Effector CD4-positive, alpha-beta T cell (primary cell): ENCODE results near the gene TEAD1.

Source experiments
- DNase-seq: peaks from one replicate; pipeline ENCODE4 v3.0.0-alpha.2; 2020

Gene TEAD1

DNA sequence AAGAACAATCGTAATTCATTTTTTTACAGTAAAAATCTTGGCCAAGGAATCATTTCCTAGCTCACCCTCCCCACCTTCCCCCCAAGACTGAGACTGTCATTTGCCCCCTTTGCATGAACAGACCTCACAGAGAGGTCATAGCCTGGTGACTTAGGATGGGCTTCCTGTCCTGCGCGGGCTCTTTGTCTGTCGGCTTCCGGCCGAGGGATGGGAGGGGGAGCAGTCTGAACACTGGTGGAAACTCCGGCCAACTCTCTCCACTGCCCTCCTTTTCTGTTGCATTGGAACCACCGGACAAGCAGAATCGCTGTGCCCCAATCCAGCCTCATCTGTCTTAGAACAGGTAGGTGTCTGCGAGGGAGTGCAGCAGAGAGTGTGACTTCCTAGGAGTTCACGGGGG is 41.7 kb downstream of the TEAD1 start:
- DNase-seq, result no peak

- no peak for DNase-seq
Measured at GRCh38 chr11:12716816-12717215, 42.6 kb downstream of the TEAD1 start.

GRCh38 chr11:12717851-12718291 is 43.6 kb downstream of the TEAD1 start:
- DNase-seq, result peak; percentile 9

- no peak for DNase-seq
Measured at GRCh38 chr11:12719221-12719620, 45.0 kb downstream of the TEAD1 start.

DNA sequence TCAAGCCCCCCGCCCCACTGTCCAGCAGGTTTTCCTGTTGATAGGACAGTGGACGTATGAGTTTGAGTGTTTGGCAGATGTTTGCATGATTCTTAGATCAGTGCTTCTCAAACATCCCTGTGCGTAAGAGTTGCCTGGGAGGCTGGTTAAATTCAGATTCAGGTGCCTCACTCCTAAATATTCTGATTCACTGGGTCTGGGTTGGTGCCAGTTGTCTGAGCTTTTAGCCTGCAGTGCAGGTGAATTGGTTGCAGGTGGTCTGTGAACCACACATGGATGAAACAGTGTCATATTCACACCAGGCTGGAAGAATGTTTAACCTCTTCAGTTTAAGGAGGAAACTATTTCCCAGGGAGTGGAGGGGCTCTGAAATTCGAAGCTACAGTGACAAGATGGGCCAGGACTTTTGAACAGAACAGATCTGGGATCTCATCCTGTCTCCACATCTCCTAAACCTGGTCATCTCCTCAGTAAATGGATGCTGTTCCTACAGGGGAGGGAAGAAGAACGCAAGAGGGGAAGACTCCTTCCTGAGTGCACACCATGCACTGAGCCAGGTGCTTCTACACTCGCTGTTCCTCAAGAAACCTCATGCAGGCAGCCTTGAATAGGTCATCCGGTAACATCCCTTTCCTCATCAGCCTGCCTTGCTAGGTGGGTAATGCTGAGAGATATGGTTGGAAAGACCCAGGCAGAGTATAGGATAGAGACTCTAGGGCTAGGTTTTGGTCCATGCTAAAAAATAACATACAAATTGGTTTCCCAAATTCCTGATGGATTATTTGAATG is 47.8 kb downstream of the TEAD1 start:
- DNase-seq, result no peak

DNA sequence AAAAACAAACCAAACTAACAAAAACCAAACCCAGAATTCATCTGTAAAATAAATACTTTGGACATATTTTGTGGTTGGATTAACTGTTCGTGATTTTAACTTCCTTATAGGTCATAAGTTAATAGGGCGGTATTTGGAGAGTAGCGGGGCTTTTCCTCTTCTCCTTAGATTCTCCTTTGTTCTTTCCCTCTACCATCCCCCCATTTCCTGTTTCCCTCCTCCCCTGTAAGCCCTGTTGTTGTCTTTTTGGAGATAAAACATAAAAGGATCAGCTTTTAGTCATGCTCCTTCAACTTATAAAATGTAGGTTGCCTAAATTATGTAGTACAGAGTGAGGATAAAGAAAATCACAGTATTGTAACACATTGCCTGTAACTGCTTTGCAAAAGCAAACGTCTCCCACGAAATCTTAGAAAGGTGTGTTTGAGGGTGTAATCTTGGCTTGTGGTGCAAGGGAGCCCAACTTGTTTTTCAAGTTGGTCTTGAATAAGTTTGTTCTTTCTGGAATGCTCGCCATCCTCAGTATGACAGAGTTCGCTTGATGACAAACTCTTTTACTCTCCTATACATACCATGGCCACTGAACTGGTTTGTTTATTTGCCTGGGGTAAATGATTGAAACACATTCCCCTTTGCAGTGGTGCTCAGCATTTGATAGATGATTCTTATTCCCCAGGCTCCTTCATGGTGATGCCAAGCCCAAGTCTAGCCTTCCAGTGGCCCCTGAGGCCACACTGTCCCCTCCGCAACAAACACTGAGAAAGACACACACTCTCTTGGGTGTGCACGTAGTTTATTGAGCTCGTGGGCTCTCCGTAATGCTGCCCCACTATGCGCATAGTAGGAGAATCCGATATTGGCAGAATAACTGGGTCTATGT is 49.4 kb downstream of the TEAD1 start:
- no peak for DNase-seq

- DNase-seq, result no peak
Measured at GRCh38 chr11:12724301-12725054, 50.3 kb downstream of the TEAD1 start.

GRCh38 chr11:12725055-12725862 is 51.0 kb downstream of the TEAD1 start:
- no peak for DNase-seq

- no peak for DNase-seq
Measured at GRCh38 chr11:12725863-12726682, 51.9 kb downstream of the TEAD1 start.

- no peak for DNase-seq
Measured at GRCh38 chr11:12727563-12728211, 53.5 kb downstream of the TEAD1 start.

GRCh38 chr11:12728417-12728816 is 54.2 kb downstream of the TEAD1 start:
- DNase-seq, result no peak

GRCh38 chr11:12729941-12730340 is 55.7 kb downstream of the TEAD1 start:
- DNase-seq, result no peak

DNA sequence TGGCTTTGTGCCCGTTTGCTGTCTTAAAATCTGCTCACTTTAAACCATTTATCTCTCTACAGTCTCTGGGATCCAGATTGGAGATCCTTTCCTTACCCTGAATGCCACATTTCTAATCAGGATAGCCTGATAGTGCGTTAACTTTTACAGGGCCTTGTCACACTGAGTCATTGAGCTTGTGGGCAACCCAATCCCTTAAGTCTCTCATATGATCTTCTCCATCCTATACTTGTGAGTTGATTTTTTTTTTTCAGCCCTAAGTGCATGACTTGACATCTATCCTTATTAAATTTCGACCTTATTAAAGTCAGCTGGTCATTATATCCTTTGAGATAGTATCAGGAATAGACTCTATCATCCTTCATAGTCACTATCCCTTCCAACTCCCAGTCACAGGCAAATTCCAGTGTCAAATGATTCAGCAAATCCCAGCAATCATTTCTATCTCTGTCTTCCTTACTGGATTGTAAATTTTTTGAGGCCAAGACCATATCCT is 57.7 kb downstream of the TEAD1 start:
- DNase-seq, result no peak

GRCh38 chr11:12733091-12733490 is 58.9 kb downstream of the TEAD1 start:
- no peak for DNase-seq

DNA sequence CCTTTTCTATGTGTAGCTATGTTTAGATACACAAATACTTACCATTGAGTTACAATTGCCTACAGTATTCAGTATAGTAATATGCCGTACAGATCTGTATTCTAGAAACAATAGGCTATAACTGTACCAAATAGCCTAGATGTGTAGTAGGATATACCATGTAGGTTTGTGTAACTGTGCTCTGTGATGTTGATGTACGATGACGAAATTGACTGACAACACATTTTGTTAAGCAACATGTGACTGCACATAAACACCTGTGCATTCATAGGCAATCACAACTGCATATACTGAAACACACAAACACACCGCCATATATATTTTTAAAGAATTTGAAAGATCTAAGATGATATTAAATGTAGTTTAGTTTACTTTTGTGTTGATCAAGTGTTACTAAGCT is 60.4 kb downstream of the TEAD1 start:
- no peak for DNase-seq

DNA sequence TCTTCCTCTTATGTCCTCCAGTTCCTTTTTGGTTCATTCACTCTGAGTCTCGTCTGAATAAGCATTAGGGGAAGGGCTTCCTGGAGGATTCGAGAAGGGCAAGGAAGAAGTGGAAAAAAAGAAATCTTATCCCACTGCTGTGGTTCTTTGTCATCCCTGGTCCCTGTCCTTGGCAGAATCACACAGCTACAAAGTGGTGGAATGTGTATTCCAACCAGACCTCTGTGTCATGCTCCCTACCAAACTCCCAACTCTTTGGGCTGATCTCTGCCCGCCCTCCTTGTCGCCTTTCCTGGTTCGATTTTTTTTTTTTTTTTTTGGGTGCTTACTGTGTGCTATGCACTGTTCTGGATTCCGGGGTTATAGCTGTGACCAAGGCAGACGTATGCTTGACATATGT is 61.0 kb downstream of the TEAD1 start:
- no peak for DNase-seq

DNA sequence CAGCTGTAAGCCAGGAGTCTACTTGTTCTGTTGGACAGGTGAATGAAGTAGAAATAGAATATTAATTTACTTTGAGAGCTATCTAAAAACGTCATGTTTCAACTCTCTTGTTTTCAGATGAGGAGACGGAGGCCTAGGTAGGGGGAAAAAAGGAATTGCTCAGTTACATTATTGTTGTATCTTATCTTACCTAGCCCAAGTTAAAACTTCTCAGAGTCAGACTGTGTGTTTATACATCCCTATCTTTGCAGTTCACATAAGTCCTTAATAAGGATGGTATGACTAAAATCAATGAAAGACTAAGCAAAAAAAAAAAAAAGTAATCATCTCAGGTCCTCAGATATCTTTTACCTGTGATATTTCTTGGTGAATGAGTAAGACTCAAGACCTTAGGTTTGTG is 62.8 kb downstream of the TEAD1 start:
- DNase-seq, result no peak

GRCh38 chr11:12741671-12742216 is 67.5 kb downstream of the TEAD1 start:
- DNase-seq, result no peak

GRCh38 chr11:12743834-12744449 is 69.7 kb downstream of the TEAD1 start:
- DNase-seq, result no peak
